ENCODE measurements around the gene CFAP61.

The CFAP61 gene

DNA sequence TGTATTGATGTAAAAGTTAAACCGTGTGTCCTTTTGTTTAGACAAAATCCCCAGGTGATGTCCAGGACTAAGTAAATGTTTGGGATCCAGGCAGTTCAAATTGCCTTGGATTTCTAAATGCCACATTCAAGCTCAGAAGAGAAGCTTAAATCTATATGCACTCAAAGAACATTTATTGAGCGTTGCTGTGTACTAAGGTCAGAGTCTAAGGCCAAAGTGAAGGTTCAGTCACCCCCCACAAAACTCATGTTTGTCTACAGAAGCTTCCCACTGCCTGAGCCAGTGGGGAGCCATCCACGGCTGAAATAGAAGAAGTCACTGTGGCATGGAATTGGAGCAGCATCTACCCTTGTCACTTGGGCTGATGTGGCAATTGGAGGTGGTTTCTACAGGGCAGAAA, 244.8 kb downstream of the CFAP61 start:
- in situ Hi-C loops (cut with MboI; ENCODE audit: low sequenced_read_pairs, unreplicated experiment), result no loop called here
- no peak for TF ChIP-seq CTCF (IDR thresholded peaks at IDR 0.05; ENCODE audit: borderline replicate concordance, control extremely low read depth, extremely low read depth, insufficient read depth, missing control alignments)
- no peak for DNase-seq (ENCODE audit: low spot score)

- in situ Hi-C loops (cut with MboI; ENCODE audit: low sequenced_read_pairs, unreplicated experiment), result no loop called here
- TF ChIP-seq CTCF (IDR thresholded peaks at IDR 0.05; ENCODE audit: borderline replicate concordance, control extremely low read depth, extremely low read depth, insufficient read depth, missing control alignments), result no peak
- no peak for DNase-seq (ENCODE audit: low spot score)
These were observed 245.4 kb downstream of the CFAP61 start for GRCh38 chr20:20297752-20298151.

GRCh38 chr20:20299904-20300303, 247.6 kb downstream of the CFAP61 start:
- no peak for DNase-seq (ENCODE audit: low spot score)
- no peak for TF ChIP-seq CTCF (IDR thresholded peaks at IDR 0.05; ENCODE audit: borderline replicate concordance, control extremely low read depth, extremely low read depth, insufficient read depth, missing control alignments)
- in situ Hi-C loops (cut with MboI; ENCODE audit: low sequenced_read_pairs, unreplicated experiment), result no loop called here

GRCh38 chr20:20303320-20303719, 251.0 kb downstream of the CFAP61 start:
- no peak for TF ChIP-seq CTCF (IDR thresholded peaks at IDR 0.05; ENCODE audit: borderline replicate concordance, control extremely low read depth, extremely low read depth, insufficient read depth, missing control alignments)
- in situ Hi-C loops (cut with MboI; ENCODE audit: low sequenced_read_pairs, unreplicated experiment), result no loop called here
- DNase-seq (ENCODE audit: low spot score), result no peak

DNA sequence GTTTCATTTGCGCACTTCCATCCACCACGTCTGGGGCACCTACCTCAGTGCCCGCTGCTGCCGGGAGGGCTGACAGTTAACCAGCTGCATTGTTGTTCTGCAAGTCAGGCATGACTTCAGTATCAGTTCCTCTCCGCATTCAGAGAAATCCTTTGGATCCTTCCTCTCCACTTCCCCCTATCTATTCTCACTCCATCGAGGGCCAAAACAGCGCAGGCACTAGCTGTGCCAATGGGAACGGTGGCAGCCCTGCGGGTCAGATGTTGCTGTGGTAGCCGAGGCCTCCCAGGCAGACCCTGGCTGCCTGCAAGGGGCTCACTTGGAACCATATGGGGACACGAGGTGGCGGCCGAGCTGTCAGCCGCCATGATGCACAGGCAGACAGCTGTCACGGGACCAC, 251.4 kb downstream of the CFAP61 start:
- TF ChIP-seq CTCF (IDR thresholded peaks at IDR 0.05; ENCODE audit: borderline replicate concordance, control extremely low read depth, extremely low read depth, insufficient read depth, missing control alignments), result no peak
- in situ Hi-C loops (cut with MboI; ENCODE audit: low sequenced_read_pairs, unreplicated experiment), result no loop called here
- DNase-seq (ENCODE audit: low spot score), result no peak

DNA sequence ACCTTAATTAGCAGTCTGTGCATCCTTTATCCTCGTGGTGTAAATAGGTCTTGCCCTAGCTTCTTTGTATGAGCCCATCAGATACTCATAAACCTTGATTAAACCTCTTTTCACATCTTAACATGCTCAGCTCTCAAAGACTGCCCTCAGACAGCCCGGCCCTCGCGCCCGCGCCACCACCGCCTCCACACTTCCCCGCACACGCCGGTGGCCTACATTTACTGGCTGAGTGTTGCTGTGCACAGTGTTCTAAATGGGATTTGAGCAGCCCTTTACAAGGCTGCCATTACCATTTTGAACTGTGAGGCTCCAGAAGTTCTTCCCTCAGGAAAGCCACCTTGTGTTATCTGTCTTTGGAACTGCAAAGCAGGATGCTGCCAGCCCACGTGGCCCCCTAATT, 252.6 kb downstream of the CFAP61 start:
- DNase-seq (ENCODE audit: low spot score), result no peak
- in situ Hi-C loops (cut with MboI; ENCODE audit: low sequenced_read_pairs, unreplicated experiment), result no loop called here
- TF ChIP-seq CTCF (IDR thresholded peaks at IDR 0.05; ENCODE audit: borderline replicate concordance, control extremely low read depth, extremely low read depth, insufficient read depth, missing control alignments), result no peak

DNA sequence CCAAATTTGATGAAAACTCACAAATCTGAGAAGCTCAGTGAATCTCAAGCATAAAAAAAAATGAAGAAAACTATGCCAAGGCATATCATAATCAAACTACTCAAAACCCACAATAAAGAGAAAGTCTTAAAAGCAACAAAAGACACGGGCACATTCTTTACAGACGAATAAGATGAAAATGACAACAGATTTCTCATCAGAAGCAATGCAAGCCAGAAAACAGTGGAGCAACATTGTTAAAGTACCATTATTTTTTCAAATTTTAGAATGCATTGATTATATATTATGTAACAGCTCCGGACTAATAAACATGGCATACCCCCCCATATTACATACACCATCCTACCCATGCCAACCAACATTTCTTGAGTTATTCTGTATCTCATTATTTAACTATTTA, 260.2 kb downstream of the CFAP61 start:
- no peak for DNase-seq (ENCODE audit: low spot score)
- in situ Hi-C loops (cut with MboI; ENCODE audit: low sequenced_read_pairs, unreplicated experiment), result no loop called here
- no peak for TF ChIP-seq CTCF (IDR thresholded peaks at IDR 0.05; ENCODE audit: borderline replicate concordance, control extremely low read depth, extremely low read depth, insufficient read depth, missing control alignments)
